GM12872 (cell line): ENCODE measurements around the gene PEX14.

ENCODE experiments used
- CTCF ChIP-seq: IDR thresholded peaks from 3 replicates; pipeline ENCODE4 v1.5.1; 2011; ENCODE audit warnings: low read depth, mild to moderate bottlenecking, low read length, moderate library complexity; ENCODE audit not compliant: insufficient read depth

Gene PEX14

DNA sequence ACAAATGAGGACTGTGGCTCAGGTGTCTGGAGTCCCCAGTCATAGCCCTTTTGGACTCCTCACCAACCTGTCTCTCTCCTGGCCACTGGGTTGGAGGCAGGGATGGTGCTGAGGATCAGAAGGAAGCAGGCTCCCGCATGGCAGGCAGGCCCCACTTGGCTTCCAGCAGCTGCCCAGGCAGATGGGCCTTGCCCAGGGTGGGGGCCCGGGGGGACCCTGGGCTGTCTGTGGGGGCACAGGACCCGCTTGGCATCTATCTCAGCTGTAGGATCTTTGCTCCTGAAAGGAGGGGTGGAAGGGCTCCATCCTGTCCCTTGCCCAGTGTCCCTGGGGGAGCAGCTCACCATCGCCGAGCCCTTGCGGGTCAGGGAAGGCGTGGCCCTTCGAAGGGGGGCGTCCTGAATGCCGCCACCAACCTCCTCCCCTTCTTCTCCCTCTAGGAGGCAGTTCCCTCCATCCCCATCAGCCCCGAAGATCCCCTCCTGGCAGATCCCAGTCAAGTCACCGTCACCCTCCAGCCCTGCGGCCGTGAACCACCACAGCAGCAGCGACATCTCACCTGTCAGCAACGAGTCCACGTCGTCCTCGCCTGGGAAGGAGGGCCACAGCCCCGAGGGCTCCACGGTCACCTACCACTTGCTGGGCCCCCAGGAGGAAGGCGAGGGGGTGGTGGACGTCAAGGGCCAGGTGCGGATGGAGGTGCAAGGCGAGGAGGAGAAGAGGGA is 154.5 kb downstream of the PEX14 start:
- no peak for TF ChIP-seq CTCF

GRCh38 chr1:10629816-10630571 is 155.2 kb downstream of the PEX14 start:
- TF ChIP-seq CTCF = no peak

GRCh38 chr1:10630661-10631120 is 155.9 kb downstream of the PEX14 start:
- no peak for TF ChIP-seq CTCF

- TF ChIP-seq CTCF = no peak
Observed at GRCh38 chr1:10631121-10631810, 156.5 kb downstream of the PEX14 start.

- TF ChIP-seq CTCF = no peak
Observed at GRCh38 chr1:10631811-10632593, 157.3 kb downstream of the PEX14 start.

- no peak for TF ChIP-seq CTCF
Observed at GRCh38 chr1:10632691-10633090, 157.9 kb downstream of the PEX14 start.
